Measurements from ENCODE around the gene HDGFL2.

Gene HDGFL2

GRCh38 chr19:4491446-4491845 lies 19.3 kb downstream of the HDGFL2 start (continued):
- TF ChIP-seq PRDM4 (tag by site-specific recombination; IDR thresholded peaks at IDR 0.05) (no peak), ZNF660 (tag by site-specific recombination; IDR thresholded peaks at IDR 0.05) (no peak), ZNF155 (tag by site-specific recombination; IDR thresholded peaks at IDR 0.05) (no peak), ZIC2 (tag by site-specific recombination; IDR thresholded peaks at IDR 0.05) (no peak), GLI2 (tag by site-specific recombination; IDR thresholded peaks at IDR 0.05; ENCODE audit: borderline replicate concordance, low read depth) (no peak), OSR2 (tag by site-specific recombination; IDR thresholded peaks at IDR 0.05) (no peak), PATZ1 (tag by site-specific recombination; IDR thresholded peaks at IDR 0.05) (no peak), ZNF311 (tag by site-specific recombination; IDR thresholded peaks at IDR 0.05; ENCODE audit: borderline replicate concordance) (no peak), ZNF37A (tag by site-specific recombination; IDR thresholded peaks at IDR 0.05) (no peak), ZNF416 (tag by site-specific recombination; IDR thresholded peaks at IDR 0.05) (no peak), ZNF704 (tag by site-specific recombination; IDR thresholded peaks at IDR 0.05) (no peak)

GRCh38 chr19:4492337-4493103 lies 20.4 kb downstream of the HDGFL2 start:
- no peak overlapping the region for H3K4me3 ChIP-seq (ENCODE audit: low read depth, low read length)
- no peak for TF ChIP-seq ZNF830 (tag by site-specific recombination; IDR thresholded peaks at IDR 0.05; ENCODE audit: low read depth)
- 0 out of 2 replicates have a peak, but pooled peaks have one; percentile 20 for TF ChIP-seq ZNF391 (tag by site-specific recombination; IDR thresholded peaks at IDR 0.05; ENCODE audit: borderline replicate concordance, low read depth)
- peak; percentile 10 for TF ChIP-seq ZBTB26 (tag by site-specific recombination; optimal IDR thresholded peaks at IDR 0.05)
- H3K27ac ChIP-seq (ENCODE audit: extremely low read depth, low read depth, low read length): no peak overlapping the region
- H3K36me3 ChIP-seq (ENCODE audit: control insufficient read depth in 2 of 2, insufficient read depth in 1 of 2, low read length in 2 of 2): peaks cover 42 to 89% of the 10 kb centered on the region in 2 experiments; a peak in 2 of 3 replicates
- H3K9me3 ChIP-seq (ENCODE audit: control insufficient read depth, insufficient read depth, low read depth, low read length): no peaks in the 10 kb centered on the region
- H3K4me1 ChIP-seq (ENCODE audit: control insufficient read depth, insufficient read depth, low read length): no peaks in the 10 kb centered on the region
- CTCF ChIA-PET: no interaction called here
- POLR2A ChIA-PET: no interaction called here

All from HEK293 (cell line).